ENCODE data around the gene FAM20A.
"Not testable (repeated sequence)": the region's sequence is repeated elsewhere in the genome, so short reads cannot be mapped to it uniquely, and the experiment has no call there.

The FAM20A gene

DNA sequence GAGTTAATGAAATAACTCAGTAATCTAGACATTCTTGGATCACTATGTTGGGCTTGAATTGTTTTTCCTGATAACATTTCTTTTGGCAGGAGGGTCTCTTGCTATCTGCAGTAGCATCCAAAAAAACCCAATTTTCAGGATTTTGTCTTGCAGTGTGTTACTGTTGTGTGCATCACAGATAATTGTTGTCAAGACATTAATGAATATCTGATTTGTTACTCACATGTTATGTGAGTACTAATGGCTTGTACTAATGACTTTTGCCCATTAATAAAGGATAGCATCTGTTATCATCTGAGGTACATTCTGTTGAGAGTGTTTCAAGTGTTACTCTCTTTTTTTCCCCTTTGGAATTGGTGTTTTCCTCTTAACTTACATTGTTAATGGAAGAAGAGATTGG, 78.9 kb downstream of the FAM20A start:
- TF ChIP-seq, protein P1, sequence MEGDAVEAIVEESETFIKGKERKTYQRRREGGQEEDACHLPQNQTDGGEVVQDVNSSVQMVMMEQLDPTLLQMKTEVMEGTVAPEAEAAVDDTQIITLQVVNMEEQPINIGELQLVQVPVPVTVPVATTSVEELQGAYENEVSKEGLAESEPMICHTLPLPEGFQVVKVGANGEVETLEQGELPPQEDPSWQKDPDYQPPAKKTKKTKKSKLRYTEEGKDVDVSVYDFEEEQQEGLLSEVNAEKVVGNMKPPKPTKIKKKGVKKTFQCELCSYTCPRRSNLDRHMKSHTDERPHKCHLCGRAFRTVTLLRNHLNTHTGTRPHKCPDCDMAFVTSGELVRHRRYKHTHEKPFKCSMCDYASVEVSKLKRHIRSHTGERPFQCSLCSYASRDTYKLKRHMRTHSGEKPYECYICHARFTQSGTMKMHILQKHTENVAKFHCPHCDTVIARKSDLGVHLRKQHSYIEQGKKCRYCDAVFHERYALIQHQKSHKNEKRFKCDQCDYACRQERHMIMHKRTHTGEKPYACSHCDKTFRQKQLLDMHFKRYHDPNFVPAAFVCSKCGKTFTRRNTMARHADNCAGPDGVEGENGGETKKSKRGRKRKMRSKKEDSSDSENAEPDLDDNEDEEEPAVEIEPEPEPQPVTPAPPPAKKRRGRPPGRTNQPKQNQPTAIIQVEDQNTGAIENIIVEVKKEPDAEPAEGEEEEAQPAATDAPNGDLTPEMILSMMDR (IDR thresholded peaks at IDR 0.05; ENCODE audit: low read depth, low read length), result no peak
- in situ Hi-C loops (cut with HindIII; ENCODE audit: low sequenced_read_pairs), result no loop called here
- no peak for DNase-seq (ENCODE audit: low read depth, low spot score)
- H3K4me3 ChIP-seq (ENCODE audit: low read depth, low read length), result no peak overlapping the region

DNA sequence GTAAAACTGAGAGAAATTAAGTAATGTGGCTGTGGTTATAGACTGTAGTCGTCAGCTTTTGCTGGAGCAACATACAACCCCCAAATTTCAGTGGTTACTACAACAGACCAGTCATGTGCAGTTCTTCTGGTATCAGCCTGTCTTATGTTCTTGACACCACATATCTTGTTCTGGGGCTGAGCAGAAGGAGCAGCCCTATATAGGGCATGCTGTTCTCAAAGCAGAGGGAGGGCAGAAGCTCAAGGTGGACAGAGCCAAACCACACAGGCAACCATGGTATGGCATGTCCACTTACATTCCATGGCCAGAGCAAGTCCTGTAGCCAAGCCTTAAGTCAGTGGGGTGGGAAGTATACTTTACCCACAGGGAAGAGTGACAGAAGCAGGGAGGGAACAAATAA, 81.3 kb downstream of the FAM20A start:
- TF ChIP-seq, protein P1 (IDR thresholded peaks at IDR 0.05; ENCODE audit: low read depth, low read length), result no peak
- in situ Hi-C loops (cut with HindIII; ENCODE audit: low sequenced_read_pairs), result no loop called here
- no peak overlapping the region for H3K4me3 ChIP-seq (ENCODE audit: low read depth, low read length)
- no peak for DNase-seq (ENCODE audit: low read depth, low spot score)

DNA sequence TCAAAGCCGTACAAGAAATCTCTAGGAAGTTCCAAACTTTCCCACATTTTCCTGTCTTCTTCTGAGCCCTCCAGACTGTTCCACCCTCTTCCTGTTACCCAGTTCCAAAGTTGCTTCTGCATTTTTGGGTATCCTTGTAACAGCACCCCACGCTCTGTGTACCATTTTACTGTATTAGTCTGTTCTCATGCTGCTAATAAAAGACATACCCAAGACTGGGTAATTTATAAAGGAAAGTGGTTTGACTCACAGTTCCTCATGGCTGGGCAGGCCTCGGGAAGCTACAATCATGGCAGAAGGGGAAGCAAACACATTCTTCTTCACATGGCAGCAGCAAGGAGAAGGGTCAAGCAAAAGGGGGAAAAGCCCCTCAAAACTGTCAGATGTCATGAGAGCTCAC, 82.1 kb downstream of the FAM20A start:
- in situ Hi-C loops (cut with HindIII; ENCODE audit: low sequenced_read_pairs), result not testable (repeated sequence)

DNA sequence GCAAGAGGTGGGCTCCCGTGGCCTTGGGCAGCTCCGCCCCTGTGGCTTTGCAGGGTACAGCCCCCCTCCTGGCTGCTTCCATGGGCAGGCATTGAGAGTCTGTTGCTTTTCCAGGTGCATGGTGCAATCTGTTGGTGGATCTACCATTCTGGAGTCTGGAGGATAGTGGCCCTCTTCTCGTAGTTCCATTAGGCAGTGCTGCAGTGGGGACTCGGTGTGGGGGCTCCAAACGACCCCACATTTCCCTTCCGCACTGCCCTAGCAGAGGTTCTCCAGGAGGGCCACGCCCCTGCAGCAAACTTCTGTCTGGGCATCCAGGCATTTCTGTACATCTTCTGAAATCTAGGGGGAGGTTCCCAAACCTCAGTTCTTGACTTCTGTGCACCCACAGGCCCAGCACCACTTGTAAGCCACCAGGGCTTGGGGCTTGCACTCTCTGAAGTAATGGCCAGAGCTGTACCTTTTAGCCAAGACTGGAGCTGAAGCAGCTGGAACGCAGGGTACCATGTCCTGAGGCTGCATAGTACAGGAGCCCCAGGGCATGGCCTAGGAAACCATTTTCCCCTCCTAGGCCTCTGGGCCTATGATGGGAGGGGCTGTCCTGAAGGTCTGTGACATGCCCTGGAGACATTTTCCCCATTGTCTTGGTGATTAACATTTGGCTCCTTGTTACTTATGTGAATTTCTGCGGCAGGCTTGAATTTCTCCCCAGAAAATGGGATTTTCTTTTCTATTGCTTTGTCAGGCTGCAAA, 82.9 kb downstream of the FAM20A start:
- DNase-seq (ENCODE audit: low read depth, low spot score), result no peak
- H3K4me3 ChIP-seq (ENCODE audit: low read depth, low read length), result no peak overlapping the region
- in situ Hi-C loops (cut with HindIII; ENCODE audit: low sequenced_read_pairs), result no loop called here
- TF ChIP-seq, protein P1 (IDR thresholded peaks at IDR 0.05; ENCODE audit: low read depth, low read length), result no peak

More for the DNA sequence above, 82.1 kb downstream of the FAM20A start:
- not testable (repeated sequence) for DNase-seq (ENCODE audit: low read depth, low spot score); H3K4me3 ChIP-seq (ENCODE audit: low read depth, low read length)

DNA sequence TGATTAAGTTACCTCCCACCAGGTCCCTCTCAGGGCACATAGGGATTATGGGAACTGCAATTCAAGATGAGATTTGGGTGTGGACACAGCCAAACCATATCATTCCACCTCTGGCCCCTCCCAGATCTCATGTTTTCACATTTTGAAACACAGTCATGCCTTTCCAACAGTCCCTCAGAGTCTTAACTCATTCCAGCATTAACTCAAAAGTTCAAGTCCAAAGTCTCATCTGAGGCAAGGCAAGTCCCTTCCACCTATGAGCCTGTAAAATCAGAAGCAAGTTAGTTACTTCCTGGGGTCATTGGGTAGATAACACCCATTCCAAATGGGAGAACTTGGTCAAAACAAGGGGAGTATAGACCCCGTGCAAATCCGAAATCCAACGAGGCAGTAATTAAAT, 83.6 kb downstream of the FAM20A start:
- H3K4me3 ChIP-seq (ENCODE audit: low read depth, low read length); DNase-seq (ENCODE audit: low read depth, low spot score); in situ Hi-C loops (cut with HindIII; ENCODE audit: low sequenced_read_pairs): not testable (repeated sequence)

DNA sequence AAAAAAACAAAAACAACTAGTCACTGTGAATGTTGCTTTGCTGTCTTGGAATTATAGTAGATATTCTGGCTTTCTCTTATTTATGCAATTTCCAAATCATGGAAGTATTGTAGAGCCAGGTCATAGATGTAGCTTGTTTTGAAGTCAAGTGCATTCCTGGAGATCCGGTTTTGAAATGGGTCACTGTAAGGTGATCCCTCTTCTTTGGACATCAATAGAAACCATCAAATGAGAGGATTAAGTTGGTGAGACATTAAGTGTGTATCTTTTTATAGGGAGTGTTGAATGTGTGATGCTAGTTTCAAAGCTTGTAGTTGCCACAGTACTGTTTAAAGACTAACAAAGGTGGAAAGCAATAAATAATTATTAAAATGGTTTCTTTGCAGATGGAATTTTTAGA, 84.4 kb downstream of the FAM20A start:
- in situ Hi-C loops (cut with HindIII; ENCODE audit: low sequenced_read_pairs), result no loop called here

DNA sequence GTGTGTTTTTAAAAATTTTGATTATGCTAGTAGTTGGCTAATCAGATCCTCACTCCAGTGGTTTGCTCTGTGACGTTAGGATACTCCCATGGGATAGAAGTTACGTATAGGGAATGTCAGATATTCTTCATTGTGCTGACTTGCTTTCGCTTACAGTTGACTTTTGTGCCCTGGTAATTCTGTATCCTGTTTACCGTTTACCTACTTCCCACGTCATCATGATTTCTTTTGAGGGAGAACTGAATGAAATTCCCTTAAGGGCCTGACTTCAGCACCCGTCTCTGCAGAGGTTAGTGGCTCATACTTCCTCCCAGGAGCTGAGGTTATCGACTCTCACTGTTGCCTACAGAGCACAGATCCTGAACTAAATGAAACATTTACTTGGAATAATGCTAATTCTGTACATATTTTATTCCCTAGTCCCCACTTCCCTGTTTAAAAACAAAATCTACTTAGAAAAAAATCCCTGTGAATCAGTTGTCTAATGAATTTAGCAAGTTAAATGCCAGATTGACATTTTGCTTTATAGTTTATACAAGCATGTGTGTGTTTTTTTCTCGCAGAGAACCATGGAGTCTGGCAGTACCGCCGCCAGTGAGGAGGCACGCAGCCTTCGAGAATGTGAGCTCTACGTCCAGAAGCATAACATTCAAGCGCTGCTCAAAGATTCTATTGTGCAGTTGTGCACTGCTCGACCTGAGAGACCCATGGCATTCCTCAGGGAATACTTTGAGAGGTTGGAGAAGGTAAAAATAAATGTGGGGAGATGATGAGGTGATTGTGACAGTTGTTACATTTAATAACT, 86.1 kb downstream of the FAM20A start:
- TF ChIP-seq, protein P1 (IDR thresholded peaks at IDR 0.05; ENCODE audit: low read depth, low read length), result no peak
- DNase-seq (ENCODE audit: low read depth, low spot score), result peak; percentile 62
- in situ Hi-C loops (cut with HindIII; ENCODE audit: low sequenced_read_pairs), result no loop called here
- H3K4me3 ChIP-seq (ENCODE audit: low read depth, low read length), result peak overlapping the region; percentile 87

More for the DNA sequence above, 84.4 kb downstream of the FAM20A start:
- DNase-seq (ENCODE audit: low read depth, low spot score), result no peak
- no peak overlapping the region for H3K4me3 ChIP-seq (ENCODE audit: low read depth, low read length)
- TF ChIP-seq, protein P1 (IDR thresholded peaks at IDR 0.05; ENCODE audit: low read depth, low read length), result no peak

Data from astrocyte of the spinal cord (primary cell).